NCI-H345 treated with DMSO at 0.1 percent for 48 hours (cell line): Measurements from ENCODE around the gene TMTC3.
"Not testable (repeated sequence)": the region's sequence is repeated elsewhere in the genome, so short reads cannot be mapped to it uniquely, and the experiment has no call there.

Experiments
- DNase-seq: peaks from one replicate; lab custom pipeline; 2025; ENCODE audit not compliant: unreplicated experiment; lab: John Stamatoyannopoulos, UW

The TMTC3 gene

GRCh38 chr12:88163371-88163770 lies 21.3 kb downstream of the TMTC3 start:
- no peak for DNase-seq

- no peak for DNase-seq
These were observed 24.1 kb downstream of the TMTC3 start for GRCh38 chr12:88166179-88166578.

GRCh38 chr12:88167384-88167783 lies 25.3 kb downstream of the TMTC3 start:
- DNase-seq: no peak

- no peak for DNase-seq
These were observed 30.8 kb downstream of the TMTC3 start for GRCh38 chr12:88172844-88173407.

- DNase-seq: no peak
These were observed 33.4 kb downstream of the TMTC3 start for GRCh38 chr12:88175544-88175943.

- no peak for DNase-seq
These were observed 37.4 kb downstream of the TMTC3 start for GRCh38 chr12:88179436-88180014.

GRCh38 chr12:88181881-88182280 lies 39.8 kb downstream of the TMTC3 start:
- DNase-seq: no peak

- DNase-seq: no peak
These were observed 40.3 kb downstream of the TMTC3 start for GRCh38 chr12:88182416-88182815.

- no peak for DNase-seq
These were observed 42.1 kb downstream of the TMTC3 start for GRCh38 chr12:88184196-88184595.

- no peak for DNase-seq
These were observed 43.2 kb downstream of the TMTC3 start for GRCh38 chr12:88185279-88185678.

- DNase-seq: no peak
These were observed 43.9 kb downstream of the TMTC3 start for GRCh38 chr12:88185988-88186387.

- no peak for DNase-seq
These were observed 45.5 kb downstream of the TMTC3 start for GRCh38 chr12:88187571-88187970.

- no peak for DNase-seq
These were observed 46.1 kb downstream of the TMTC3 start for GRCh38 chr12:88188180-88188579.

- no peak for DNase-seq
These were observed 50.3 kb downstream of the TMTC3 start for GRCh38 chr12:88192426-88192825.

- DNase-seq: no peak
These were observed 52.8 kb downstream of the TMTC3 start for GRCh38 chr12:88194868-88195267.

GRCh38 chr12:88200029-88200428 lies 57.9 kb downstream of the TMTC3 start:
- DNase-seq: no peak

GRCh38 chr12:88202500-88202899 lies 60.4 kb downstream of the TMTC3 start:
- no peak for DNase-seq

GRCh38 chr12:88206601-88207000 lies 64.5 kb downstream of the TMTC3 start:
- no peak for DNase-seq

GRCh38 chr12:88207921-88208620 lies 66.0 kb downstream of the TMTC3 start:
- no peak for DNase-seq

GRCh38 chr12:88208661-88209060 lies 66.6 kb downstream of the TMTC3 start:
- no peak for DNase-seq

- DNase-seq: not testable (repeated sequence)
These were observed 68.2 kb downstream of the TMTC3 start for GRCh38 chr12:88210311-88210710.

- DNase-seq: no peak
These were observed 76.2 kb downstream of the TMTC3 start for GRCh38 chr12:88218293-88218692.

- no peak for DNase-seq
These were observed 77.8 kb downstream of the TMTC3 start for GRCh38 chr12:88219861-88220260.
